Thyroid gland (tissue), 4 donors: Measurements from ENCODE around the gene GGCX. TPM values are rescaled to one million over a fixed set of nuclear protein-coding genes. Genes with fewer than 3 reads are reported as not detected.

Experiments used
- DNase-seq, 2 donors: peaks; one replicate each; pipeline ENCODE4 v3.0.0-alpha.2; 2019
- H3K27ac ChIP-seq, 3 donors: fragments of 200-600 bp; sonication (generic); 1 replicate in 2 of 3; 2 replicates in 1 of 3; pipeline ENCODE4 v1.5.1; 2016 to 2019; ENCODE audit warnings: mild to moderate bottlenecking in 1 of 3, moderate library complexity in 1 of 3
- H3K27me3 ChIP-seq: fragments of 200-600 bp; sonication (generic); one replicate; pipeline ENCODE4 v1.5.1; 2019
- H3K36me3 ChIP-seq, 2 donors: fragments of 200-600 bp; sonication (generic); one replicate each; pipeline ENCODE4 v1.5.1; 2016 to 2019
- H3K4me1 ChIP-seq, 2 donors: fragments of 200-600 bp; sonication (generic); one replicate each; pipeline ENCODE4 v1.5.1; 2017 to 2019
- H3K4me3 ChIP-seq, 3 donors: fragments of 200-600 bp; sonication (generic); replicated peaks in 1 of 3; 1 replicate in 2 of 3; 2 replicates in 1 of 3; pipeline ENCODE4 v1.5.1; 2016; ENCODE audit warnings: mild to moderate bottlenecking in 1 of 3
- H3K9me3 ChIP-seq: fragments of 200-600 bp; sonication (generic); one replicate; pipeline ENCODE4 v1.5.1; 2017
- POLR2A ChIP-seq, 2 donors: fragments of 450-650 bp; IDR thresholded peaks; one replicate each; pipeline ENCODE4 v1.6.1; 2017; ENCODE audit warnings: antibody characterized with exemption in 2 of 2, mild to moderate bottlenecking in 2 of 2, moderate library complexity in 1 of 2
- WGBS, 2 donors: methylation state at CpG; one replicate each; pipeline ENCODE4 v1.1.5; 2017; 5-methylcytosine and 5-hydroxymethylcytosine counted together
- intact Hi-C: fragments of 100-400 bp; cut with DNase I; formaldehyde crosslinking; loops from one replicate; pipeline ENCODE4 v1.15.1; 2023
- small RNA-seq: library from RNA; depleted of rRNA; stranded (forward); fragments of <200 nt; gene quantifications from one replicate; pipeline ENCODE3, GENCODE V24; 2016
- total RNA-seq, 4 donors: library from RNA; depleted of rRNA; stranded (reverse); fragments of >200 nt; gene quantifications; one replicate each; pipeline ENCODE4 v1.2.3, GENCODE V29; 2016
- TF ChIP-seq, protein P1 (sequence below), 6 experiments: fragments of 200-600 bp in 3 of 6; fragments of 450-650 bp in 3 of 6; sonication (generic) in 3 of 6; IDR thresholded peaks; one replicate each; pipeline ENCODE4 v1.5.1; 2016 to 2019; ENCODE audit warnings: antibody characterized with exemption in 6 of 6, mild to moderate bottlenecking in 2 of 6, inconsistent platforms in 1 of 6, moderate library complexity in 1 of 6

The GGCX gene
- total RNA-seq, 4 donors from 2014 or later: 39.5 to 81.9 (median 51.6) TPM

DNA sequence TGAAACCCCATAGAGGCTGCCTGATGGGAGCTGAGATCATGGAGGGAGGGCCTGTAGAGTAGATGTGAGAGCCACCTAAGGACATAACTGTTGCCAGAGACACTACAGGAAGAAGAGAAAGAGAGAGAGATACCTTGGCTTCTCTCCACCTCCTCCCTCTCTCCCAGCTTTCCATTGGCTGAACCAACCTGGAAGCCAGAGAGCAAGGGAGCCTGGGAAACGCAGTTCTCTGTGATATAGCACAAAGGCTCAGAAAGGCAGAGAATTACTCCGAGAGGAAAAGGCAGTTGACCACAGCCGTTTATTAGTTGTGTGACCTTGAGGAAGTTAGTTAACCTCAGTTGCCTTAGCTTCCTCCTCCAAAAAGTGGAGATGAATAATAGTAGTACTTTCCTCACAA, 60.0 kb downstream of the GGCX start:
- Histone ChIP-seq H3K9me3 (no peaks in the 10 kb centered on the region), H3K36me3 (no peaks in the 10 kb centered on the region), H3K4me1 (peaks cover 3 to 24% of the 10 kb centered on the region in 2 donors), H3K27me3 (no peaks in the 10 kb centered on the region), H3K27ac (no peak overlapping the region), H3K4me3 (no peak overlapping the region)
- intact Hi-C loops: no loop called here
- 77 to 90% methylated on average over 3 of the region's 3 CpGs for WGBS, 2 donors
- no peak for DNase-seq
- TF ChIP-seq, protein P1, sequence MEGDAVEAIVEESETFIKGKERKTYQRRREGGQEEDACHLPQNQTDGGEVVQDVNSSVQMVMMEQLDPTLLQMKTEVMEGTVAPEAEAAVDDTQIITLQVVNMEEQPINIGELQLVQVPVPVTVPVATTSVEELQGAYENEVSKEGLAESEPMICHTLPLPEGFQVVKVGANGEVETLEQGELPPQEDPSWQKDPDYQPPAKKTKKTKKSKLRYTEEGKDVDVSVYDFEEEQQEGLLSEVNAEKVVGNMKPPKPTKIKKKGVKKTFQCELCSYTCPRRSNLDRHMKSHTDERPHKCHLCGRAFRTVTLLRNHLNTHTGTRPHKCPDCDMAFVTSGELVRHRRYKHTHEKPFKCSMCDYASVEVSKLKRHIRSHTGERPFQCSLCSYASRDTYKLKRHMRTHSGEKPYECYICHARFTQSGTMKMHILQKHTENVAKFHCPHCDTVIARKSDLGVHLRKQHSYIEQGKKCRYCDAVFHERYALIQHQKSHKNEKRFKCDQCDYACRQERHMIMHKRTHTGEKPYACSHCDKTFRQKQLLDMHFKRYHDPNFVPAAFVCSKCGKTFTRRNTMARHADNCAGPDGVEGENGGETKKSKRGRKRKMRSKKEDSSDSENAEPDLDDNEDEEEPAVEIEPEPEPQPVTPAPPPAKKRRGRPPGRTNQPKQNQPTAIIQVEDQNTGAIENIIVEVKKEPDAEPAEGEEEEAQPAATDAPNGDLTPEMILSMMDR (IDR thresholded peaks at IDR 0.05): no peak
- TF ChIP-seq POLR2A (IDR thresholded peaks at IDR 0.05): no peak

DNA sequence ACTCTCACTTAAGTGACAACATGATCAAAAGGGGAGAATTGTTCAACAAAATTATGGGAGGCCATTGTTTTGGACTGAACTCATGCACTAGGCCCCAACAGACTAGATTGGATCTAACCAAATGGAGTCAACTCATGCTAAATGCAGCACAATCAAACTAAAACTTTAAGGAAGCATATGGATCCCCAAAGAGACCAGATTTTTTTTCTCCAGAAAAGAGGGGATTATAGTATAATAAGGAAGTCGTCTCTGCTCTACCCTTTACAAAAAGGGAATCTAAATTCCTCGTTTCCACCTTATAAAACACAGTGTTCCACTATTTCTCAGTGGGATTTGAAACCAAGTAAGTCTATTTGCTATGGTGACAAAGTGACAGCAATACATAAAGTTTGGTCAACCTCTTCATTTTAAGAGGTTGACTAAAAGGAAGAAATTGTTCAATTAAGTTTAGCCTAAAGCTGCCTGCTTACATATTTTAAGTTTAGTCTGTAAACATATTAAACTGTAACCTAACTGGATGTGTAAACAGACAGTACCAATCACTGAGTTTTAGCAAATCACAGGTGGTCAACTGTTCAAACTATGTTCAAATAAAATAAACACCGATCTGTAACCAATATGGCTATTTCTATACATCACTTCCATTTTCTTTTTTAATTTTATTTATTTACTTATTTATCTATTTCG, 63.2 kb downstream of the GGCX start:
- no peaks in the 10 kb centered on the region for H3K27me3 ChIP-seq
- no peak for TF ChIP-seq POLR2A (IDR thresholded peaks at IDR 0.05)
- H3K4me1 ChIP-seq: peaks cover 0 to 3% of the 10 kb centered on the region in 2 donors
- DNase-seq: no peak
- no peak overlapping the region for H3K27ac ChIP-seq
- no peak overlapping the region for H3K4me3 ChIP-seq
- WGBS, 2 donors: 95 to 96% methylated on average over 4 of the region's 4 CpGs
- intact Hi-C loops: no loop called here
- H3K9me3 ChIP-seq: no peaks in the 10 kb centered on the region
- H3K36me3 ChIP-seq: no peaks in the 10 kb centered on the region

DNA sequence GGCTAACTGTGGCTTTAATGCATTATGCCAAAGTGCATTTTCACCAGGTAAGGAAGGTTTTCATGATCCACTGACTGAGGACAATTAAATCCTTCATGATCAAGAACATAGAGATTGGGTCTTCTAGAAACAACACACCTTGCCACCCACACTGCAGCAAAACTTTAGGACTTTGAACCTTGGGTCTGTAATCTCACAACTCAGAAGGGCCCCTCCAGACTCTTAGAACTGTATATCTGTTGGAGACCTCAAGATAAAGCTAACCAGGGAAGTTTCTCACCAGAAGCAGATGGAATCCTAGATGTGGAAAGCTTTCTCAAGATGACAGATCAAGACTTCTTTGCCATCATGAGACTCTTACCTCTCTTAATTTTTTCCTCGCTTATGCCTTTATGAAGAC, 64.9 kb downstream of the GGCX start:
- no peak for DNase-seq
- Histone ChIP-seq H3K4me3 (no peak overlapping the region), H3K27me3 (no peaks in the 10 kb centered on the region), H3K36me3 (no peaks in the 10 kb centered on the region), H3K27ac (no peak overlapping the region), H3K9me3 (no peaks in the 10 kb centered on the region), H3K4me1 (peaks cover 0 to 3% of the 10 kb centered on the region in 2 donors)
- intact Hi-C loops: no loop called here
- TF ChIP-seq POLR2A (IDR thresholded peaks at IDR 0.05): no peak
- TF ChIP-seq, protein P1 (IDR thresholded peaks at IDR 0.05): no peak
- 97 to 100% methylated on average over 1 of the region's 1 CpG for WGBS, 2 donors

Small RNA genes lying within 50 kb of the gene (small RNA-seq; reads per million reads assigned to genes)
- not detected for gene RN7SL126P

Other genes starting within 250 kb of the GGCX start
- 100 to 1,000 TPM; 146 to 207 (median 162) TPM for gene TGOLN2, start 233.5 kb downstream of the GGCX start, total RNA-seq
- gene RETSAT, start 207.0 kb downstream of the GGCX start, total RNA-seq: 100 to 1,000 TPM in 3 of 4 donors, 10 to 100 TPM in 1; 88.2 to 253 (median 182) TPM
- 10 to 100 TPM; 23.4 to 34.5 (median 31.4) TPM for gene ELMOD3, start 206.7 kb downstream of the GGCX start, total RNA-seq
- gene CAPG, start 151.1 kb downstream of the GGCX start, total RNA-seq: 100 to 1,000 TPM; 155 to 257 (median 225) TPM
- gene SH2D6, start 142.8 kb downstream of the GGCX start, total RNA-seq: 1 to 10 TPM; 1.6 to 9.0 (median 4.1) TPM
- gene MAT2A, start 22.3 kb downstream of the GGCX start, total RNA-seq: 100 to 1,000 TPM; 303 to 511 (median 354) TPM
- 100 to 1,000 TPM in 3 of 4 donors, 10 to 100 TPM in 1; 89.6 to 171 (median 121) TPM for gene VAMP8, start 16.1 kb upstream of the GGCX start, total RNA-seq
- gene VAMP5, start 22.9 kb upstream of the GGCX start, total RNA-seq: 10 to 100 TPM; 13.6 to 41.3 (median 20.7) TPM
- gene RNF181, start 34.3 kb upstream of the GGCX start, total RNA-seq: 100 to 1,000 TPM in 3 of 4 donors, 10 to 100 TPM in 1; 86.9 to 202 (median 168) TPM
- 10 to 100 TPM in 3 of 4 donors, 1 to 10 TPM in 1; 8.9 to 25.2 (median 21.9) TPM for gene TMEM150A, start 41.2 kb upstream of the GGCX start, total RNA-seq
- gene C2orf68, start 50.6 kb upstream of the GGCX start, total RNA-seq: 10 to 100 TPM; 24.0 to 30.1 (median 25.8) TPM
- gene USP39, start 54.7 kb upstream of the GGCX start, total RNA-seq: 100 to 1,000 TPM in 2 of 4 donors, 10 to 100 TPM in 2; 60.5 to 201 (median 99.4) TPM
- 100 to 1,000 TPM in 2 of 4 donors, 10 to 100 TPM in 2; 24.8 to 323 (median 116) TPM for gene SFTPB, start 106.7 kb upstream of the GGCX start, total RNA-seq
- 1 to 10 TPM in 1 of 4 donors, under 1 TPM in 2, not detected in 1; 0.22 to 3.6 (median 0.63) TPM for gene GNLY, start 132.9 kb upstream of the GGCX start, total RNA-seq
- 100 to 1,000 TPM in 2 of 4 donors, 10 to 100 TPM in 2; 82.8 to 260 (median 167) TPM for gene ATOH8, start 192.5 kb upstream of the GGCX start, total RNA-seq